OCI-LY3 (cell line): ENCODE results near the gene LILRB3.
A peak's percentile ranks its signal among the peaks of the same experiment; 100 is the strongest.
"Not testable (repeated sequence)": the region's sequence is repeated elsewhere in the genome, so short reads cannot be mapped to it uniquely, and the experiment has no call there.

Experiments used
- H2AFZ ChIP-seq: fragments of 200-600, 300-600 bp; shearing (Covaris generic); 2 replicates; pipeline ENCODE4 v1.6.0; 2014; ENCODE audit warnings: antibody characterized with exemption, low read depth, low read length
- H3K27ac ChIP-seq: fragments of 200-600, 300-600 bp; sonication (generic); 2 replicates; pipeline ENCODE4 v1.5.1; 2014; ENCODE audit warnings: mild to moderate bottlenecking, low read length, moderate library complexity, mixed read lengths
- H3K27me3 ChIP-seq: fragments of 200-600, 300-600 bp; sonication (generic); 2 replicates; pipeline ENCODE4 v1.6.1; 2014; ENCODE audit warnings: low read depth, low read length, mixed read lengths
- H3K36me3 ChIP-seq: fragments of 200-600, 300-600 bp; sonication (generic); replicated peaks from 2 replicates; pipeline ENCODE3; 2014; ENCODE audit warnings: low read depth, low read length, mixed read lengths
- H3K4me1 ChIP-seq: fragments of 300-600, 200-600 bp; sonication (generic); 2 replicates; pipeline ENCODE4 v1.6.1; 2014; ENCODE audit warnings: low read length, mixed read lengths
- H3K4me2 ChIP-seq: fragments of 200-600, 300-600 bp; sonication (generic); 2 replicates; pipeline ENCODE4 v1.6.1; 2014; ENCODE audit warnings: low read length, mixed read lengths
- H3K4me3 ChIP-seq: fragments of 300-600, 200-600 bp; sonication (generic); 2 replicates; pipeline ENCODE4 v1.5.1; 2014; ENCODE audit warnings: antibody characterized with exemption, mild to moderate bottlenecking, low read length, moderate library complexity
- H3K79me2 ChIP-seq: fragments of 300-600, 200-600 bp; shearing (Covaris generic); 2 replicates; pipeline ENCODE4 v1.6.1; 2014; ENCODE audit warnings: mild to moderate bottlenecking, low read length, mixed read lengths
- H3K9ac ChIP-seq: fragments of 300-600, 200-600 bp; shearing (Covaris generic); 2 replicates; pipeline ENCODE4 v1.6.0; 2014; ENCODE audit warnings: mild to moderate bottlenecking, low read length, moderate library complexity
- H3K9me3 ChIP-seq: fragments of 200-600, 300-600 bp; shearing (Covaris generic); 2 replicates; pipeline ENCODE4 v1.6.1; 2014; ENCODE audit warnings: low read length, mixed read lengths; ENCODE audit not compliant: insufficient read depth
- H4K20me1 ChIP-seq: fragments of 200-600, 300-600 bp; sonication (generic); 2 replicates; pipeline ENCODE4 v1.6.1; 2016; ENCODE audit warnings: low read length, mixed read lengths; ENCODE audit not compliant: insufficient read depth
- EZH2phosphoT487 ChIP-seq: fragments of 200-600 bp; shearing (Covaris generic); IDR thresholded peaks from 2 replicates; pipeline ENCODE4 v1.6.1; 2018; ENCODE audit warnings: antibody characterized with exemption, mixed run types, low read depth
- TF ChIP-seq, protein P1 (sequence below): fragments of 200-600, 300-600 bp; sonication (generic); IDR thresholded peaks from 2 replicates; pipeline ENCODE4 v1.5.1; 2014; ENCODE audit warnings: antibody characterized with exemption, low read length, low read depth

Gene LILRB3

DNA sequence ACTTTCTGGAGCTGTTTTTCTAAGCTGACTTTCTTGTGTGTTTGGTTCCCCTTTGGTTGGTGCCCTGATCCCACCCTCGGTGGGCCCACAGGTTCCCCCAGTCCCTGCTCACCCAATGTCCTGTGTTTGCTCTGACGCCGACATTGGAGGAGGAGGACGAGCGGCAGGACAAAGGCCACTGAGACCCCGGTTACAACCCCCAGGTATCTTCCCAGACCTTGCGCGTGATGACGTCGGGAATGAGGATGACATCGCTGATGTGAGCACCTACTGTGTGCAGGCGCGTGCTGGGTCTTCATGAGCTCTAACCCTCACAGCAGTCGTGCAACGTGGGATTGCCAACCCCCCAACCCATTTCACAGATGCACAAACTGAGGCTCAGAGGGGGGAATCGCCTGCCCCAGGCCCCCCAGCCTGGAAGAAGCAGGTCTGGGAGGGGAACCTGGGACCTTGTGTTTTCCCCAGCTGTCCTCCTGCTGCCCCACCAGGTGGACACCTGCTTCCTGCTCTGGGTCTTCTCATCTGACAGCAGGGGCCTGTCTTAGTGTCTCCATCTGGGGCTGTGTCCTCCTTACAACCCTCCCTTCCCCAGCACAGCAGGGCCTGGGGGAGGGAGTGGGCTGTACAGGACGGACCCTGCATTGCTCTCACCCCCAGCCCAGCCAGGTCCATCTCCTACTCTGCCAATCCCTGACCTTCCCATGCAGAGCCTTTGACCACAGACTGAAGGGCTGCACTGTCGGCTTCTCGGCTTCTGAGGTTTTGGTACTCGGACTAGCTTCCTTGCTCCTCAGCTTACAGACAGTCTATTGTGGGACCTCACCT lies 24.5 kb upstream of the LILRB3 start:
- Histone ChIP-seq H3K4me3 (no peak overlapping the region), H3K79me2 (no peaks in the 10 kb centered on the region), H3K27me3 (peaks cover 27% of the 10 kb centered on the region), H3K4me2 (peak overlapping the region; percentile 10; the same call in 1 of the 2 replicates), H3K4me1 (peaks cover 14% of the 10 kb centered on the region), H3K36me3 (no peaks in the 10 kb centered on the region), H3K27ac (no peak overlapping the region), H3K9me3 (no peaks in the 10 kb centered on the region), H4K20me1 (no peaks in the 10 kb centered on the region), H2AFZ (no peak overlapping the region), H3K9ac (no peak overlapping the region)
- TF ChIP-seq EZH2phosphoT487: no peak
- TF ChIP-seq, protein P1, sequence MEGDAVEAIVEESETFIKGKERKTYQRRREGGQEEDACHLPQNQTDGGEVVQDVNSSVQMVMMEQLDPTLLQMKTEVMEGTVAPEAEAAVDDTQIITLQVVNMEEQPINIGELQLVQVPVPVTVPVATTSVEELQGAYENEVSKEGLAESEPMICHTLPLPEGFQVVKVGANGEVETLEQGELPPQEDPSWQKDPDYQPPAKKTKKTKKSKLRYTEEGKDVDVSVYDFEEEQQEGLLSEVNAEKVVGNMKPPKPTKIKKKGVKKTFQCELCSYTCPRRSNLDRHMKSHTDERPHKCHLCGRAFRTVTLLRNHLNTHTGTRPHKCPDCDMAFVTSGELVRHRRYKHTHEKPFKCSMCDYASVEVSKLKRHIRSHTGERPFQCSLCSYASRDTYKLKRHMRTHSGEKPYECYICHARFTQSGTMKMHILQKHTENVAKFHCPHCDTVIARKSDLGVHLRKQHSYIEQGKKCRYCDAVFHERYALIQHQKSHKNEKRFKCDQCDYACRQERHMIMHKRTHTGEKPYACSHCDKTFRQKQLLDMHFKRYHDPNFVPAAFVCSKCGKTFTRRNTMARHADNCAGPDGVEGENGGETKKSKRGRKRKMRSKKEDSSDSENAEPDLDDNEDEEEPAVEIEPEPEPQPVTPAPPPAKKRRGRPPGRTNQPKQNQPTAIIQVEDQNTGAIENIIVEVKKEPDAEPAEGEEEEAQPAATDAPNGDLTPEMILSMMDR: no peak

DNA sequence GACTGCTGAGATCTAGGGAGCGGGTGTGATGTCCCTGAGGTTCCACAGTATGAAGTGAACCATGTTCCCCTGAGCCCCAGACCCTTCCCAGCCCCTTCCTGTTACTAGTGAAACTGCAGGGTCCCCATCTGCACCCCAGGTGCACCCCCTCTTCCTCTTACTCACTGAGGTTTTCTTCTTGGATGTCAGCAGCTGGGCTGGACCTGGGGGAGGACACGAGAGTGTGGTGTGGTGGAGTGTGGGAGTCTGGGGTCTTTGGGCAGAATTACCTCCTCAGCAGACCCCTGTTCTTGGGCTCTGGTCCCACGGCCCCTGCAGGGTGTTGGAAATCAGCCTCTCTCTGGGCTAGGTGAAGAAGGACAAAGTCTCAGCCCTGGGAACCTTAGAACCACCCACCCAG lies 23.1 kb upstream of the LILRB3 start:
- TF ChIP-seq, protein P1: no peak
- TF ChIP-seq EZH2phosphoT487: no peak
- Histone ChIP-seq H4K20me1 (no peaks in the 10 kb centered on the region), H3K4me3 (no peak overlapping the region), H3K4me2 (no peak overlapping the region), H3K27ac (no peak overlapping the region), H3K9ac (no peak overlapping the region), H3K36me3 (no peaks in the 10 kb centered on the region), H3K4me1 (peaks cover 15% of the 10 kb centered on the region), H3K27me3 (peaks cover 22% of the 10 kb centered on the region), H2AFZ (no peak overlapping the region), H3K9me3 (no peaks in the 10 kb centered on the region), H3K79me2 (no peaks in the 10 kb centered on the region)

DNA sequence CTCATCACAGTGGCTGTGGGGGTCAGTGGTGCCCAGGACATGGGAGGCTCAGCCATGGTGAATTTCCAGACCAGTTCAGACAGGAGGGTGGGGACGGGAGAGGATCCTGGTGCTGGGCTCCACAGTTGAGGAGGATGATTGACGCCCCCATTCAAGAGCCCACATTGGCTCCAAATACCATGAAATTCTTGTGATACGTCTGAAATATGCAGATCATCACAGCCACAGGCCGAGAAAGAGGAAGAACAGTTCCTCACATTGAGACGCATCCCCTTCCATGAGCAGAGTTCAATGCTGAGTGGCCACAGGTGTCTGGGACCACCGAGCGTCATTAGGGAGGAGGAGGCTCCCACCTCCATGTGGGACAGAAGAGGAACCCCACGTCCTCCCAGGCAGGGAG lies 21.0 kb upstream of the LILRB3 start:
- H3K4me1 ChIP-seq: peaks cover 15% of the 10 kb centered on the region
- not testable (repeated sequence) for H3K4me2 ChIP-seq, H3K79me2 ChIP-seq, H3K36me3 ChIP-seq, H4K20me1 ChIP-seq, H3K4me3 ChIP-seq, H3K9me3 ChIP-seq, H3K9ac ChIP-seq, H3K27ac ChIP-seq, H2AFZ ChIP-seq
- peaks cover 16% of the 10 kb centered on the region for H3K27me3 ChIP-seq

DNA sequence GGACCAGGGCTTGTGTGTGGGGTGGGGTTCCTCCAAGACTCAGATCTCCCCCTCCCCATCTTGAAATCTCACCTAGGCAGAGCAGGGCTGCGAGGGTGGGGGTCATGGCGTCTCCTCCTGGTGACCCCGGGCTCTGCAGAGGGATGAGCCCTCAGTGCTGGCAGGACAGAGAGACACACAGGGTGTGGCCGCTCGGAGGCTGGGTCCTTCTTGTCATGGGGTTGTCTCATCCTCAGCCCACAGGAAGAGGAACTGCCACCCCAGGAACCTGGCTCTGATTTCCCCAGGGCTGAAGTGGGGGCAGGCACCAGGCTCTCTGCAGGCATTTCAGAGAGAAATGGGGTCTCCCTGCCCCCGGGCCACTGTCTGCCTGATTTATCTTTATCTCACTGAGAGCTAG lies 19.8 kb upstream of the LILRB3 start, which contains the start of gene LILRA6:
Gene LILRA6, minus strand, starts transcription at position 145 of the 400 bp plus-strand sequence.
- peaks cover 13% of the 10 kb centered on the region; the same call in 1 of the 2 replicates for H3K27me3 ChIP-seq
- H3K4me3 ChIP-seq: peak within 1 kb of the TSS; percentile 51; the same call in 1 of the 2 replicates
- not testable (repeated sequence) for H3K9me3 ChIP-seq, H4K20me1 ChIP-seq, H3K27ac ChIP-seq, H3K79me2 ChIP-seq, H3K36me3 ChIP-seq
- 0 out of 2 replicates have a peak within 1 kb of the TSS, but pooled peaks have one; percentile 16 for H3K9ac ChIP-seq
- H2AFZ ChIP-seq: 0 out of 2 replicates have a peak within 1 kb of the TSS, but pooled peaks have one; percentile 7
- H3K4me2 ChIP-seq: peak within 1 kb of the TSS; percentile 52
- peaks cover 10% of the 10 kb centered on the region for H3K4me1 ChIP-seq

DNA sequence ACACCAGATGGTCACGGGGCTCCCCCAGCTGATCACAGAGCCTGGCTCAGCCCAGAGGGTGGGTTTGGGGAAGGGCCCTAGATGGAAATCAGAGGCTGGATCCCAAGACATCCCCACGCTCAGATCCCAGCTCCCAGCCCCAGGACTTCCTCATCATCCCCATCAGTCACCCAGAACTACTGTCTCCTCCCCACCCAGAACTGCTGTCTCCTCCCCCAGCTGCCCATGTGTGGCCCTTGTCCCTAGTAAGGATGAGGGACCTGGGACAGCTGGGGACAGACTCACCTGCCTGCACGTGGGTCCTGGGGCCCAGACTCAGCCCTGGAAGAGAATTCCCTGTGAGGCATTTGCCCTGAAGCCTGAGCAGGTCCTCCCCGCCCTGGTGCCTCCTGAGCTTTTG lies 19.4 kb upstream of the LILRB3 start:
- H3K79me2 ChIP-seq, H3K27ac ChIP-seq, H4K20me1 ChIP-seq, H3K36me3 ChIP-seq, H3K9me3 ChIP-seq, H3K4me1 ChIP-seq: not testable (repeated sequence)
- Histone ChIP-seq H3K9ac (0 out of 2 replicates have a peak overlapping the region, but pooled peaks have one; percentile 16), H3K4me3 (peak overlapping the region; percentile 51; the same call in 1 of the 2 replicates), H3K4me2 (peak overlapping the region; percentile 52), H3K27me3 (peaks cover 18% of the 10 kb centered on the region; the same call in 1 of the 2 replicates), H2AFZ (0 out of 2 replicates have a peak overlapping the region, but pooled peaks have one; percentile 7)

DNA sequence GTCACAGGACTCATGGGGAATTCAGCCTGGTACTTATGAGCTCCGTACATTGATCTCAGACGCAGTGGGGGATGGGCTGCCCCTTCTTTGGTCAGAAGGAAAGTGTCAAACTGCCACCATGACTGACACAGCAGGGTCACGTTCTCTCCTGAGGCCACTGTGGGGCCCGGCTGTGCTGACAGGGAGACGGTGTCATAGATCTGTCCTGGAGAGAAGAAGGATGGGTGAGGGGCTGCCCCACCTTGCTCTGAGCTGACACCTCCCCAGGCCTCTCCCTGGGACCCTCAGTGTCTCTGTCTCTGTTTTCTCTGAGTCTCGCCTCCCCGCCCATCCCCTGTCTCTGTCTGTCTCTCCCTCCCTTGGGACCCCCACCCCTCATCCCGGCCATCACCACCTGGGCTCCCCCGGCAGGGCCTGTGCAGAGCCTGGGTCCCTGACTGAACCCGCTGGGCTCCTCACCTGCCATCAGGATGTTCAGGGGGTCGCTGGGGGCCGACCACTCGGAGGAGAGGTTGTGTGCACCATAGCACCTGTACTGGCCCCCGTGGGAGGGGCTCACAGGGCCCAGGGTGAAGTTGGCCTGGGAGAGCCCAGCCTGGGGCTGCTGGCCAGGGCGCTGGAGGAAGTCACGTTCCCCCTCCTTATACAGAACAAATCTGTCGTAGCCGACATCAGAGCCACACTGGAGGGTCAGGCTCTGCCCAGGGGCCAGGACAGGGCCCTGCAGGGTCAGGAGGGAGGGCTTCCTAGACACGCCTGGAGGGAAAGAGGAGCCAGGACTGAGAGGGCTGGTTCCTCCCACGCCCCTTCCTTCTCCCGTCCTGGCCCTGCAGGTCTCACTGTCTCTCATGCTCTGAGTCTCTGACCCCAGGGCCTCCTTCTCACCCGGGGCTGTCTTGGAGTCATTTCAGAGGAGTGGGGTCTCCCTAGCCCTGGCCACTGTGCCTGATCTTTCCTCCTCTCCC lies 17.8 kb upstream of the LILRB3 start:
- H2AFZ ChIP-seq, H3K9me3 ChIP-seq, H3K79me2 ChIP-seq, H3K4me3 ChIP-seq, H3K4me1 ChIP-seq, H3K4me2 ChIP-seq, H3K27ac ChIP-seq, H4K20me1 ChIP-seq, H3K9ac ChIP-seq, H3K36me3 ChIP-seq: not testable (repeated sequence)
- H3K27me3 ChIP-seq: peaks cover 24% of the 10 kb centered on the region; the same call in 1 of the 2 replicates
